Stimulated activated CD4-positive, alpha-beta T cell treated with anti-CD3 and anti-CD28 coated beads, Interleukin-4, amount 100 ng/mL, for 24 hours (primary cell): Measurements from ENCODE around the gene SLC15A1.
"Not testable (repeated sequence)": the region's sequence is repeated elsewhere in the genome, so short reads cannot be mapped to it uniquely, and the experiment has no call there.

Experiments used
- DNase-seq: peaks from one replicate; pipeline ENCODE4 v3.0.0-alpha.2; 2020

Gene SLC15A1

GRCh38 chr13:98780451-98780850 is 28.0 kb upstream of the SLC15A1 start:
- no peak for DNase-seq

GRCh38 chr13:98779695-98780094 is 27.2 kb upstream of the SLC15A1 start:
- DNase-seq: no peak

GRCh38 chr13:98778749-98779148 is 26.3 kb upstream of the SLC15A1 start:
- no peak for DNase-seq

GRCh38 chr13:98776644-98777043 is 24.2 kb upstream of the SLC15A1 start:
- no peak for DNase-seq

- no peak for DNase-seq
Observed at GRCh38 chr13:98775844-98776598, 23.5 kb upstream of the SLC15A1 start.

GRCh38 chr13:98775386-98775785 is 22.9 kb upstream of the SLC15A1 start:
- no peak for DNase-seq

GRCh38 chr13:98774776-98775175 is 22.3 kb upstream of the SLC15A1 start:
- DNase-seq: no peak

GRCh38 chr13:98773921-98774320 is 21.4 kb upstream of the SLC15A1 start:
- DNase-seq: no peak

GRCh38 chr13:98772794-98773452 is 20.5 kb upstream of the SLC15A1 start:
- DNase-seq: no peak

GRCh38 chr13:98771838-98772611 is 19.6 kb upstream of the SLC15A1 start:
- DNase-seq: no peak

GRCh38 chr13:98769736-98770135 is 17.3 kb upstream of the SLC15A1 start:
- no peak for DNase-seq

- no peak for DNase-seq
Observed at GRCh38 chr13:98768522-98768921, 16.1 kb upstream of the SLC15A1 start.

- DNase-seq: no peak
Observed at GRCh38 chr13:98766697-98767096, 14.2 kb upstream of the SLC15A1 start.

- no peak for DNase-seq
Observed at GRCh38 chr13:98765996-98766519, 13.6 kb upstream of the SLC15A1 start.

GRCh38 chr13:98761986-98762616 is 9.6 kb upstream of the SLC15A1 start:
- DNase-seq: no peak

- no peak for DNase-seq
Observed at GRCh38 chr13:98761126-98761985, 8.9 kb upstream of the SLC15A1 start.

- DNase-seq: no peak
Observed at GRCh38 chr13:98755729-98756128, 3.3 kb upstream of the SLC15A1 start.

GRCh38 chr13:98755116-98755515 is 2.6 kb upstream of the SLC15A1 start:
- no peak for DNase-seq

- DNase-seq: not testable (repeated sequence)
Observed at GRCh38 chr13:98754468-98754867, 2.0 kb upstream of the SLC15A1 start.

- DNase-seq: no peak
Observed at GRCh38 chr13:98751861-98752466, 508 bp downstream of the SLC15A1 start.

- no peak for DNase-seq
Observed at GRCh38 chr13:98751367-98751782, 1.1 kb downstream of the SLC15A1 start.

GRCh38 chr13:98749501-98749900 is 3.0 kb downstream of the SLC15A1 start:
- no peak for DNase-seq
